ENCODE results near the gene PLEKHA7.

PLEKHA7 gene

GRCh38 chr11:16786131-16786530 lies 228.1 kb downstream of the PLEKHA7 start:
- DNase-seq (ENCODE audit: low read depth, low spot score): no peak
- no peak overlapping the region for H3K4me3 ChIP-seq (ENCODE audit: low read length)

GRCh38 chr11:16785520-16786128 lies 228.6 kb downstream of the PLEKHA7 start:
- no peak overlapping the region for H3K4me3 ChIP-seq (ENCODE audit: low read length)
- peak; percentile 58 for DNase-seq (ENCODE audit: low read depth, low spot score)

GRCh38 chr11:16784666-16785065 lies 229.5 kb downstream of the PLEKHA7 start:
- no peak for DNase-seq (ENCODE audit: low read depth, low spot score)

DNA sequence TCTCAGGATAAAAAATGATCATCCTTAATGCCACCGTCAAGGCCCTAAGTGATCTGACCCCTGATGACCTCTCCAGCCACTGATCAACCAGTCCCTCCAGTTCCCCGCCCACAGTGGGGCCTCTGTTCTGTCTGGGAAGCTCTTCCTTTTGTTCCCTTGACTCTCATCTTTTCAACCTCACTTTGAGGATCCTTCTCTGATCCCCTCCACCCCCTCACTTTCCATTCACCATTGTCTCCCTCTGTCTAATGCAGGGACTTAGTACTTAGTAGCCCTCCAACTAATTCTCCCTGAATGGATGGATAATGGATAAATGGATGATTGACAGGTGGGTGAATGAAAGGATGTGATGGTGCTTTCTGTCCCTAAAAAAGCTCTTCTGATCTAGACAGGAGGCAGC lies 230.1 kb downstream of the PLEKHA7 start:
- H3K4me3 ChIP-seq (ENCODE audit: low read length): no peak overlapping the region
- no peak for DNase-seq (ENCODE audit: low read depth, low spot score)

More at GRCh38 chr11:16784666-16785065, 229.5 kb downstream of the PLEKHA7 start:
- no peak overlapping the region for H3K4me3 ChIP-seq (ENCODE audit: low read length)

DNA sequence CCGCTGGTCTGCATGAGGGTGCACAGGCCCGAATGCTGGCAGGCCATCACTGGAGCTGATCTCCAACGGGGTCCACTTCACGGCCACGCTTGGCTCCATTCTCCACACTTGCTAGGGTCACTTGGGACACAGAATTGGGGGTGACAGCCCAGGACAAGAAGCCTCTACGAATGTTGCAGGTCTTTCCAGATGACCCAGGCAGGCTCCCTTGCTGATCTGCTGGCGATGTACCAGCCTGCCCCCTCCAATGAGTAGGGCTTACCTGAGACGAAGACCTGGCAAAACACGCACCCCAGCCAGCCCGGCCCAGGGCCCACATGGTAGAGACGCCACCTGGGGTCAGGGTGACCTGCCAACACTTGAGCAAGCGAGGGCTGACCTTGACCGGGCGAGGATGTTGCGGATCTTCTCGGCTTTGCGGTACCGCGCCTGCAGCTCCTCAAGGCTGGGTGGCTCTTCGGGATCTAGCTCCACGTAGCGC lies 230.9 kb downstream of the PLEKHA7 start:
- no peak overlapping the region for H3K4me3 ChIP-seq (ENCODE audit: low read length)
- no peak for DNase-seq (ENCODE audit: low read depth, low spot score)

DNA sequence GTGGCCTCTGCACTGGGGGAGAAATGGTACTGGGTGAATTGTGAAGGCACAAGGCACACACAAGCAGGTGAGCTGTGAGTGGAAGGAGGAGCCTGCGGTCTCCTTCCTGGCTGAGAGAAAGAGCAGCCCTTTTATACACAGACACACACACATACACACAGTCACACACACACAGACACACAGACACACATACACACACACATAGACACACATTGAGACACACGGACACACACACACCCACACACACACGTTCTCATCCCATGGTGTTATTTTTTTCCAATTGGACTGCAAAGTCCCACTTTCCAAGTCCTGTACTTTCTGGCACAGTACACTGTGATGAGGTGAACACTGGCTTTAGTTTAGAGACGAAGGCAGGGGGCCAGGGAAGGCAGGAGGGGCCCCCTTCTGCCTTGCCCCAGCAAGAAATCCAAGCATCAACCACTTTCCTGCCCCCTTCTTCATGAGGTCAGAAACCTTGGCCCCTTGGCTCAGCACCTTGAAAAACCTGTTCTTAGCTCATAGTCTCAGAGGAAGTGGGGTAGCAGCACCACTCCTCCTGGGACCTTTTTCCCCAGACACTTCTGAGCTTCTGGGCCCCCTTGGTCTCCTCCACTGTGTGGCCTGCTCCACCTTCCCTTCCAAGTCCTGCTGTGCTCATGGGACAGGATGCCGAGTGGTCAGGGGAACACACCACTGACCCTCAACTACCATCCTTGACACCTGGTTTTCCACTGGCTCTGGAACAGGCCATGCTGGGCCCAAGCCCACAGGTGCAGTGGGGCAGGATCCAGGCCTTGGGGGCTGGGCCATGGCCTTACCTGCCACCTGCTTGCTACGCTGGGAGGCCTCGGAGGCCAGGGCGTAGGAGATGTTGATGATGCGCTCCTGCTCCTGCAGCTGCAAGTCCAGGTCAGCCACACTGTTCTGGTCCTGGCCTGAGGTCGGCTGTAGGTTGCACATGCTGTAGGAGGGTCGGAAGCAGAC lies 232.0 kb downstream of the PLEKHA7 start:
- no peak for DNase-seq (ENCODE audit: low read depth, low spot score)

DNA sequence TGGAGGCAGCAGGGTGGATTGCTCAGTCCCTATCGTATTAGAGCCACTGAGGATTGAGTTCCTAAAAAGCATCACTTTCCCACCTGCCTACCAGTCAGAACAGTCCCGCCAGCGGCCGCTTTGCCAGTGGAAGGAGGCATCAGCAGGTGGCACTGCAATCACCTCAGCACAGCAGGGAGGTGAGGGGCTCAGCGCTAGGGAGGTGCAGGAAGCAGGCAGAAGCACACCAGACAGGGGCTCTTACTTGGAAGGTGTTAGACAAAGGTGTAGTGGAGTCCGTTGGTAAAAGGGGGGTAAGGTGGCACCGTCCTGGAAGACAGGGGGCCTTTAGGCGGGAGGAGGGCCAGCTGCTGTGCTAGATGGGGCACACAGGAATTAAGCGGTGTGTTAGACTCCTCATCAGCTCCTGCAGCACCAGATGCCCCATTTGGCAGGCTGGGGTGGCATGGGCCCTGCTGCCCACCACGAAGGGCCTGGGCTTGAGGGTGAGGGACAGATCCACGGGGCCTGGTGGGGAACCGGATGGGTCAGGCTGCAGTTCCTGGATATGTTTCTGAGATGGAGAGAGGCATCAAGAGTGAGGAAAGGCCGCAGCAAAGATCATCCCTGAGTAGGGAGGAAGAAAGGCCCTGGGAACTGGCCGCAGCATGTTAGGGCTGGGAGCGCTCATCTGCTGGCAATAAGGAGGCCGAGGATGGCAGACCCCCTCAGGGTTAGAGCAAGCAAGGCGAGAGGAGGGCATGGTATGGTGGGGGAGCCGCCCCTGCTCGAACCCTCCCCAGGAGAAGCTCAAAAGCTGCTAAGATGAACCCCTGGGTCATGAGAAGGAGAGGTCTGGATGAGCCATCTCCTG lies 233.3 kb downstream of the PLEKHA7 start:
- DNase-seq (ENCODE audit: low read depth, low spot score): no peak

More for the DNA sequence above, 232.0 kb downstream of the PLEKHA7 start:
- H3K4me3 ChIP-seq (ENCODE audit: low read length): no peak overlapping the region

DNA sequence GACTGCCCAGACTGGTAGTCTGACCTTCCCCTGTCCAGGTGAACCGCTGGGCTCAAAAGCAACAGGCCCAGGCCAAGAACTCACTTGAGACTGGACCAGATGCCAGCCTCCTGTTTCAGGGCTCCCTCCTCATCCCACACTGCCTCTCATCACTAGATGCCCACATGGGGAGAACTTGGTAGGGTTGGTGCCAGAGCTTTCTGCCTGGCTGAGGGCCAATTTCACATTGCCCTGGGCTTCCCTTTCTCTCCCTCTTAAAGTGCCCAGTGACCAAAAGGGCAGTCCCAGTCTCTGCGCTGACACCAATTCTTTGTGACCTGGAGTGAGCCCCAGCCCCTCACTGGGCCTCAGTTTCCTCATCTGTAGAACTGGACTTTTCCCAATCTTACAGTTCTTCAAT lies 234.1 kb downstream of the PLEKHA7 start:
- DNase-seq (ENCODE audit: low read depth, low spot score): no peak
- no peak overlapping the region for H3K4me3 ChIP-seq (ENCODE audit: low read length)

More for the DNA sequence above, 233.3 kb downstream of the PLEKHA7 start:
- no peak overlapping the region for H3K4me3 ChIP-seq (ENCODE audit: low read length)

- DNase-seq (ENCODE audit: low read depth, low spot score): no peak
- H3K4me3 ChIP-seq (ENCODE audit: low read length): no peak overlapping the region
Measured at GRCh38 chr11:16779436-16779835, 234.8 kb downstream of the PLEKHA7 start.

GRCh38 chr11:16778876-16779275 lies 235.3 kb downstream of the PLEKHA7 start:
- H3K4me3 ChIP-seq (ENCODE audit: low read length): no peak overlapping the region
- DNase-seq (ENCODE audit: low read depth, low spot score): no peak

DNA sequence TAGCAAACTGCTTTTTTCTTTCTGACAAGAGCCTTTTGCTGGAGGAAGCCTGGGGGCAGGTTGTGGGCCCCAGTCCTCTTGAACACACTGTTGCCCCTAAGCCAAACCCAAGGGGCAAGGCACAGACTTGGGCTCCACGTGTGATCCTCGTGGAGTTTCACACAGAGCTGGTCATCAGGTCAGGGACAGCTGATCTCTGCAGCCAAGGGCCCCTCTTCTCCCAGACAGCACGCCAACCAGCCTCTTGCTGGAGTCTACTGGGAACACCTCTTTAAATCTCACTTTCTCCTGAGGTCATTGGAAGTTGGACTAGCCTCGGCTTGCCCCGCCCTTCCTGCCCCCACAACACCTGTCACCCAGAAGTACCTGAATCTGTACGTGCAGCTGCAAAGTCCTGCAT lies 235.9 kb downstream of the PLEKHA7 start:
- DNase-seq (ENCODE audit: low read depth, low spot score): no peak
- no peak overlapping the region for H3K4me3 ChIP-seq (ENCODE audit: low read length)

- no peak for DNase-seq (ENCODE audit: low read depth, low spot score)
- no peak overlapping the region for H3K4me3 ChIP-seq (ENCODE audit: low read length)
Measured at GRCh38 chr11:16777613-16777975, 236.6 kb downstream of the PLEKHA7 start.

- H3K4me3 ChIP-seq (ENCODE audit: low read length): no peak overlapping the region
- DNase-seq (ENCODE audit: low read depth, low spot score): no peak
Measured at GRCh38 chr11:16776711-16777612, 237.3 kb downstream of the PLEKHA7 start.

DNA sequence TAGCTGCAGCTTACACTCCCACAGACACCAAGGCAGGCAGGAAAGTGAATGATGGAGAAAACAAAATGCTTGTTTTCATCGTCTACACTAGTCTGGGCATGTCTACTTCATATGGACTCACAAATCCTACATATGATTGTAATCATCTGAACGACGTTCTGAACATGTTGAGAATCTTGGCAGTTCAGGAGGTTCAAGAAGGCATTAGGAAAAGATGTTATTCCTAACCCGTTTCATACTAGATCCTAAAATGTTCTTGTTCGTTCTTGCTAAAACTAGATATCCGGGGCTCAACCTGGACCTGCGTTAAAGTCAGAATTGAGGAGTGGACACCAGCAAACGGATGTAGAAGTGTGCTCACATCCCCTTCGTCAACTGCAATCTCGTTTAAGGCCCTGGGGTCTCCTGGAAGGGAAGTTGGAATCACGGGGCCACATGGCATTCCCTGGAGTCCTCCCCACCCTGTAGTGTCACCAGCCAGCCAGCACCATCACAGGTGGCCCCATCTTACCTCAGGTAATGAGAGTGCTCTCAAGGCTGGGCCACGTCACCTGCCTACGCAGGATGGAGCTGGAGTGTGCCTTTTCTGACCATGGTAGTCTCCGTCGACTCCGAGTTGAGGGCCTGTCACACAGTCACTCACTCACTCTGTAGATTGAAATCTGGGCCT lies 238.5 kb downstream of the PLEKHA7 start:
- DNase-seq (ENCODE audit: low read depth, low spot score): no peak
- no peak overlapping the region for H3K4me3 ChIP-seq (ENCODE audit: low read length)

DNA sequence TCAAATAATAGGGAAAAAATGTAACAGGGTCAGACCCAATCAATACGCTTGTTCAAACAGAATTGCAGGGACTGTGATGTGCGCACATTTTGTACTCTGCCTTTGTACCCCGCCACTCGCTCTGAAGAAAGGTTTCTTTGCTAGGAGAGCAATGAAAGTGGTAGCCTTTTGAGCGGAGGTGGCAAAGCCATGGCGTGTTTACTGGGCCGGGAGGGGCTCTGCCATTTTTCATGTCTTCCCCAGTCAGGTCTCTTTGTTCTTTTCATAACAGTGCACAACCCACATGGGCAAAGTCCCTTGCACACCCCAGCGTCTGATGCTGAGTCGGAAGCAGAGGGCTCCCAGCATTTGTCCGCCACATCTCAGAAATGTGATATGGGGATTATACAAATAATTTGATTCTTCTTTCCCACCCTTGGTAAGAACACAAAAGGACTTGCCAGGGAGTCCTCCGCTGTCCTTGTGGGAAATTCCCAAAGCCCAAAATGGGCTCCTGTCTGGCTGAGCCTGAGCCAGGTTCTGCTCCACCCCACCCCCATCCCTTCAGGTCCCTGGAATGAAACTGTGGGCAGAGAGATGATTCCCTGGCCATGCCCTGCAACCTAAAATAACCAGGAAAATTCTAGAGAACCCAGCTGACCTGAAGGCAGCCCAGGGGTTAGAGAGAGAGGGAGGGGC lies 239.1 kb downstream of the PLEKHA7 start:
- no peak overlapping the region for H3K4me3 ChIP-seq (ENCODE audit: low read length)
- DNase-seq (ENCODE audit: low read depth, low spot score): no peak

DNA sequence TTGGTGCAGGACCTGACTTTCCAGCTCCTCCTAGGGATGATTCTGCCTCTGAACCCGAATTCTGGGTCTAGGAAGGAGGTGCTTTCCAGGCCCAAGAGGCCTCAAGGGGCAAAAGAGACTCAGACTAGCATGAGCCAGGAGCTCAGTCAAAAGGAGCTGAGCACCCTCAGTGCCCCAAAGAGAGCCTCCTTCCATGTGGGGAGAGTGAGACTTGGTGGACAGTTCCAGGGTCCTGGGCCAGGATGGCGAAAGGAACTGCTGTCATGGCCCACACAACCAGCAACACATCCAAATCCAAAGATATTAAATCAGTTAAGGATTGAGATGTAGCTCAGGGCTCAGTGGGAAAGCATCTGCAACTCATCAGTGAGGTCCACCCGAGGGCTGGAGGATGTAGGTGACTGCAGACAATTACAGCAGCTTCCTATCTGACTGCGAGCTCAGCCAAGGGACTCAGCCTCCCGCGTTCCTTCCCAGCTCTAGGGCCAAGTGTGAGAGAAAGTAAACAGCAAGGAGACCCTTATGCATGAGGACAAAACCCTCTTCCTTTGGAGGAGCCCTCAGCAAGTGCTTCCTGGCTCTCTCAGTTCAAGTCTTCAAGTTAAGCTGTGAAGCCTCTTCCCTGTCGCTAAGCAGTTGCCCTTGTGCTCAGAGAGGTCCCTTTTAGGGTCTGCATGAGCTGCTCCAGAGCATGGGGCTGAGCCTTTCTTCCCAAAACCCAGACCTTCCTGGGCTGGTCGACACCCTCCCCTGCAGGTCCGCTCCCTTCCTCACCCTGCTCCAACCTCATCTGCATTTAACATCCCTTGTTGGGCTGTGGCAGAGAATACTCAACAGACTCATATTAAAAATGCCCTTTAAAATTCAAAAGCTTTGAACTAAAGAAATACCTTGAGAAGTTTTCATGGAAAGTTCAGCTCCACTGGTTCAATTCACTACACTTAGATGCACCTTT lies 240.0 kb downstream of the PLEKHA7 start:
- no peak overlapping the region for H3K4me3 ChIP-seq (ENCODE audit: low read length)
- no peak for DNase-seq (ENCODE audit: low read depth, low spot score)

All from Jurkat, Clone E6-1 (cell line).